HL-60/S4 treated with phorbol 12-myristate 13-acetate at 8.2 ng/mL for 4 days and 3 days (cell line): Measurements from ENCODE around the gene TEX2.

ENCODE experiments used
- in situ Hi-C: fragments of 300-500 bp; cut with MboI; formaldehyde crosslinking; loops from 2 replicates; pipeline ENCODE4 v1.15.0; 2022; ENCODE audit warnings: low sequenced_read_pairs

Gene TEX2

GRCh38 chr17:64165347-64165746, 97.7 kb downstream of the TEX2 start:
- in situ Hi-C loops: no loop called here

GRCh38 chr17:64164596-64165285, 98.3 kb downstream of the TEX2 start:
- in situ Hi-C loops: no loop called here

- in situ Hi-C loops: no loop called here
Measured at GRCh38 chr17:64163468-64163867, 99.6 kb downstream of the TEX2 start.

GRCh38 chr17:64162554-64162953, 100.5 kb downstream of the TEX2 start:
- in situ Hi-C loops: no loop called here

GRCh38 chr17:64161380-64162176, 101.5 kb downstream of the TEX2 start:
- in situ Hi-C loops: no loop called here

GRCh38 chr17:64160378-64160777, 102.7 kb downstream of the TEX2 start:
- in situ Hi-C loops: no loop called here

GRCh38 chr17:64158831-64159590, 104.0 kb downstream of the TEX2 start:
- in situ Hi-C loops: loop anchor here (10.0 kb wide), 1 partner anchor 106 kb away; the partner anchor contains the start of gene TEX2

GRCh38 chr17:64158406-64158805, 104.7 kb downstream of the TEX2 start:
- in situ Hi-C loops: loop anchor here (10.0 kb wide), 1 partner anchor 106 kb away; the partner anchor contains the start of gene TEX2

GRCh38 chr17:64157669-64158180, 105.3 kb downstream of the TEX2 start:
- in situ Hi-C loops: loop anchor here (10.0 kb wide), 1 partner anchor 107 kb away; the partner anchor contains the start of gene TEX2

GRCh38 chr17:64156670-64157069, 106.4 kb downstream of the TEX2 start:
- in situ Hi-C loops: loop anchor here (10.0 kb wide), 1 partner anchor 108 kb away; the partner anchor contains the start of gene TEX2

- in situ Hi-C loops: loop anchor here (10.0 kb wide), 1 partner anchor 109 kb away; the partner anchor contains the start of gene TEX2
Measured at GRCh38 chr17:64155751-64156544, 107.1 kb downstream of the TEX2 start.

GRCh38 chr17:64155129-64155528, 107.9 kb downstream of the TEX2 start:
- in situ Hi-C loops: loop anchor here (10.0 kb wide), 1 partner anchor 110 kb away; the partner anchor contains the start of gene TEX2

GRCh38 chr17:64154717-64155116, 108.3 kb downstream of the TEX2 start:
- in situ Hi-C loops: loop anchor here (10.0 kb wide), 1 partner anchor 110 kb away; the partner anchor contains the start of gene TEX2

- in situ Hi-C loops: loop anchor here (10.0 kb wide), 1 partner anchor 110 kb away; the partner anchor contains the start of gene TEX2
Measured at GRCh38 chr17:64154313-64154695, 108.8 kb downstream of the TEX2 start.

GRCh38 chr17:64153565-64154312, 109.3 kb downstream of the TEX2 start:
- in situ Hi-C loops: loop anchor here (10.0 kb wide), 1 partner anchor 111 kb away; the partner anchor contains the start of gene TEX2

- in situ Hi-C loops: loop anchor here (10.0 kb wide), 1 partner anchor 112 kb away; the partner anchor contains the start of gene TEX2
Measured at GRCh38 chr17:64152428-64153125, 110.5 kb downstream of the TEX2 start.

- in situ Hi-C loops: loop anchor here (10.0 kb wide), 1 partner anchor 114 kb away; the partner anchor contains the start of gene TEX2
Measured at GRCh38 chr17:64151016-64151368, 112.1 kb downstream of the TEX2 start.
